Fibroblast of gingiva (primary cell): Measurements from ENCODE around the gene COMMD10.

Experiments
- DNase-seq: peaks from one replicate; pipeline ENCODE4 v3.0.0-alpha.2; 2011; ENCODE audit warnings: low read depth

Gene COMMD10

DNA sequence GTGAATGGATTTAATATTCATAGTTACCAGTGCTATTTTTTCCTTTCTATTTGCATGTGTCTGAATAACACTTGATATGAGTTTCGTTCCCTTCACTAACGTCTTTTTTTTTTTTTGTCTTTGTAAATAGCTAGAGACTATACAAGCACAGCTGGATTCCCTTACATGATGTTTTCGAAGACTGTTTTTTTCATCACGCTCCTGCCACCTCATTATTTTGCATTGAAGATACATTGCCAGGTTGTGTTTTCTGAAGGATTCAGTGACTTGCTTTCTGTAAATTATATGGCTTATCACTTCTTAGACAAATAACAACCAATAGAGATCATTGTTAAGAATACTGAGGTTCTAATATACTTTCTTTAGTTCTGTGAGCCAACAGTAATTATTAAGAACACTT is 207.5 kb downstream of the COMMD10 start:
- DNase-seq, result no peak

- DNase-seq, result no peak
Observed at GRCh38 chr5:116296335-116297072, 211.7 kb downstream of the COMMD10 start.

DNA sequence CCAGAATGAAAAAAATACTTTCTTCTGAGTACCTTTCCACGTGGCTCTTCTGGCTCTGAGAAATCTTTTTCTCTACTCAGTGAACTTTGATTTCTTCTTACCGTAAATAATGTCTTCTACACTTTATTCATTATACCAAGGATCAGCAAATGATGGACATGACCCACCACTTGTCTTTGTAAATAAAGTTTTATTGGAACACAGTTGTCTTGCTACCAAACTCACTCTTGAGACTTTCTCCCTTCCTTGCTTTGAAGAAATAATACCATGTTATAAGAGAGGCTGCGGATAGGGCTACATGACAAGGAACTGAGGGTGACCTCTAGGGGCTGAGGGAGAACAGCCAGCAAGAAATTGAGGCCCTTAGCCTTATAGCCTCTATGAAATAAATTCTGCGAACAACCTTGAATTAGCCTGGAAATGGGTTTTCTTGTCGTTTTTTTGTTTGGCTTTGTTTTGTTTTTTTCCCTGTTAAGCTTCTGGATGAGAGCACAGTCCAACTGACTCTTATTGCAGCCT is 212.5 kb downstream of the COMMD10 start:
- no peak for DNase-seq

- no peak for DNase-seq
Observed at GRCh38 chr5:116299746-116300640, 215.2 kb downstream of the COMMD10 start.

GRCh38 chr5:116301110-116301509 is 216.3 kb downstream of the COMMD10 start:
- DNase-seq, result no peak

GRCh38 chr5:116303340-116303739 is 218.5 kb downstream of the COMMD10 start:
- DNase-seq, result no peak

DNA sequence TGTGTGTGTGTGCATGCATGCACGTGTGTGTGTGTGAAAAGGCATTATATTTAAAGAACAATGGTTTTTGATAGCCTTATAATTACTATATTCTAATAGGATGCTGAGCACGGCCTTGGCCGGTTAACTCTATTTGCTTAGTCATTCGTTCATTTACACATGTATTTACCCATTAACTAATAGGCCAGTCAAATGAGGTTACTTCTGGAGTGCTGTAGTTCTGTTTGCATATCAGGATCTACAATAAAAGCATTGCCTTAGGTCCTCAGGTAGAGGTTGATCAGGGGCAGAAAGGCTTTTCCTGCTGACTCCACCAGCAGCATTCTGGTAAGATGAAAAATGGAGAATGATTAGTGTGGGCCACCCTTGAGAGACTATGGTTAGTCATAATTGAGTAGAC is 219.0 kb downstream of the COMMD10 start:
- DNase-seq, result no peak

DNA sequence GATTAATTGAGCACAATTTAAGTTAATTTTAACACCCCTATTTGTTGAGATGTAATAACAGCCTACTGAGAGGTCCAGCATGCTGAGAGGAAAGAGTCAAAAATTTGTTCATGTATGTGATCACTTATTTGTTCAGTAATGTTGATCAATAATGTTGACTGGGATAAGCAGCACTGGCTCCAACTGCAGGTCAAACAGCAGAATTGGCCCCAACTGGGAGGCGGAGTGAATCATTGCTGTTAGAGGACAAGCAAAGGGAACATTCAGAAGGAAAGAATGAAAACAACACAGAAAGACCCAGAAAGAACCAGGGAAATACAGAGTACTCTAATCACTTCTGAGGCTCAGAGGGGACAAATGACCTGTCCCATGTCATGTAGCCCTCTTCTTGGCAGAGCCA is 221.1 kb downstream of the COMMD10 start:
- DNase-seq, result no peak

- DNase-seq, result no peak
Observed at GRCh38 chr5:116306846-116307245, 222.0 kb downstream of the COMMD10 start.

DNA sequence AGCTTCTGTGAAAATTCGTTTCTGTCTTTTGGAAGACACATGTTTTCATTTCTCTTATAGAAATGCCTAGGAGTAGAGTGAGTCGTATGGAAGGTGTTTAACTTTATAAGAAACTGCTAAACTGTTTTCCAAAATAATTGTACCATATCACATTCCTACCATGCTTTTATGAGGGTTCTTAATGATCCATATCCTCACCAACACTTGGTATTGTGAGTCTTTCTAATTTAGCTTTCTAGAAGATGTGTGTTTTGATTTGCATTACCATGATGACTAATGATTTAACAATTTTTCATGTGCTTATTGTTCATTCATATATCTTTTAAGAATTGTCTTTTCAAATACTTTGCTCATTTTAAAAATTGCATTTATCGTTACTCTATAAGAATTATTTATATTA is 223.6 kb downstream of the COMMD10 start:
- DNase-seq, result no peak

DNA sequence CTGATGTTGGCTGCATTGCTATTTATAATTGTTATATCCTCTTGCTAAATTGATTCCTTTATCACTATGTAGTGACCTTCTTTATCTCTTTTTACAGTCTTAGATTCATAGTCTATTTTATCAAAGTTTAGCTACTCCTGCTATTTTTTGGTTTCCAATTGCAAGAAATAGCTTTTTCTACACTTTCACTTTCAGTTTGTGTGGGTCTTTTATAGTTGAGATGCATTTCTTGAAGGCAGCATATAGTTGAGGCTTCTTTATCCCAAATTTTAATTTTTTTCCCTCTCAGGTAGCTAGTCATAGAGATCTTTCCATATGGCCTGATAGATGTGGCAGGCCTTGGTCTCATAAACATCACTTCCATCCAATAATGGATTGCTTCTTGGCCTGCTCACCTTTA is 228.5 kb downstream of the COMMD10 start:
- no peak for DNase-seq

DNA sequence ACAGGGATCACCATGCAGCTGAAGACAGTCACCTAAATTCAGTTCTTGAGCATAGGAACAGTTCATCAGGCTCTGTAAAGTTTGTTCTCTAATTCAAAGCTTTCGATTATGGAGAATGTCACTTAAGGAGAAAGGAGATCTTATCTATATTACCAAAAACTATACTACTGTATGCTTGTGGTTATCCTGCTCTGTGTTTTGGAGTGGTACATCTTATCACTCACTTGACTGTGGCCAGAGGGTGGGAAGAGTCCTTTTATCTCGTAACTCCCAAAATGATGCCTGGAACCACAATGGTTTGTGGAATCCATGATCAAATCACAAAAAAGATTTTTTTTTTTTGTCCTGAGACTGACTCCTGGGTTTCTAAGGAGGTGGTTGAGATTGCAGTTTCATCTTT is 230.7 kb downstream of the COMMD10 start:
- no peak for DNase-seq

- DNase-seq, result no peak
Observed at GRCh38 chr5:116318091-116318854, 233.4 kb downstream of the COMMD10 start.

DNA sequence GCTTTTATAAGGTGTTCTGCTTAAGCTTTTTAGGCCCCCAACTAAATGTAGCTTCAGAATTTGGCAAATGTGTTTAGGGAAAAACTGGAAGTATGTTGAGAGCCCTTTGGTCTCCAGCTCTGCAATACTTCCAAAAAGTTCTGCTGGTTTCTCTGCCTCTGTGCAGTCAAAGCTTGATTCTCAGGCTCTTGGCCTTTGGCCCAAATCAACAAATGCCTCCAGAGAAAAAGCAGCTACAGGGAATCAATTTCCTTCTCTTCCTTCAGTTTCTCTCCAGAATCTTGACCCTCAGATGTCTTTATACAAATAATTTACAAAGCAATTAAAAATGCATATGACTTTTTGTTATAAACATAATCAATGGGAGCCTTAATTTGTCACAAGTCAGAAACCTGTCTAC is 235.7 kb downstream of the COMMD10 start:
- DNase-seq, result peak; percentile 25

- no peak for DNase-seq
Observed at GRCh38 chr5:116329503-116329902, 244.7 kb downstream of the COMMD10 start.

DNA sequence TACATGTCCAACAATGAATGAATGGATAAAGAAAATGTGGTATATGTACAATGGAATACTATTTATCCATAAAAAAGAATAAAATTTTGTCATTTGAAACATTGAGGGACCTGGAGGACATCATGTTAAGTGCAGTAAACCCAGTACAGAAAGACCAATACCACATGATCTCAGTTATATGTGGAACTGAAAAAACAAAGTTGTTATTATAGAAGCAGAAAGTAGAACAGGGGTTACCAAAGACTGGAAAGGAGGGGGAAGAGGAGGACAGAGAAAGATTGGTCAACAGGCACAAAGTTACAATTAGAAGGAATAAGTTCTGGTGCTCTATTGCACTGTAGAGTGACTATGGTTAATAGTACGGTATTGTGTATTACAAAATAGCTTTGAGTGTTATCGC is 256.0 kb downstream of the COMMD10 start:
- DNase-seq, result no peak
